ENCODE measurements around the gene CPLX3.
"Not testable (repeated sequence)": the region's sequence is repeated elsewhere in the genome, so short reads cannot be mapped to it uniquely, and the experiment has no call there.

CPLX3 gene

GRCh38 chr15:74826364-74826819 is at the start of gene CPLX3:
TSS of gene CPLX3 (plus strand) at chr15:74826627. CDS start at chr15:74826704, 77 bp downstream.
- DNase-seq (ENCODE audit: low read depth): peak; percentile 22

GRCh38 chr15:74776821-74777768 is 49.3 kb upstream of the CPLX3 start:
- peak; percentile 45 for DNase-seq (ENCODE audit: low read depth)

GRCh38 chr15:74777769-74778598 is 48.4 kb upstream of the CPLX3 start:
- no peak for DNase-seq (ENCODE audit: low read depth)

GRCh38 chr15:74778599-74778970 is 47.8 kb upstream of the CPLX3 start:
- DNase-seq (ENCODE audit: low read depth): no peak

GRCh38 chr15:74779162-74779648 is 47.2 kb upstream of the CPLX3 start:
- no peak for DNase-seq (ENCODE audit: low read depth)

GRCh38 chr15:74780523-74781430 is 45.6 kb upstream of the CPLX3 start:
- no peak for DNase-seq (ENCODE audit: low read depth)

GRCh38 chr15:74781431-74782258 is 44.8 kb upstream of the CPLX3 start, which contains the start of gene CSK:
TSS of gene CSK (plus strand) at chr15:74782080. CDS start at chr15:74798298, 16,218 bp downstream.
- DNase-seq (ENCODE audit: low read depth): peak; percentile 80

GRCh38 chr15:74782259-74783071 is 44.0 kb upstream of the CPLX3 start:
- DNase-seq (ENCODE audit: low read depth): peak; percentile 57

- DNase-seq (ENCODE audit: low read depth): no peak
Observed at GRCh38 chr15:74783072-74783807, 43.2 kb upstream of the CPLX3 start.

- DNase-seq (ENCODE audit: low read depth): no peak
Observed at GRCh38 chr15:74783808-74784175, 42.6 kb upstream of the CPLX3 start.

- DNase-seq (ENCODE audit: low read depth): no peak
Observed at GRCh38 chr15:74784426-74785193, 41.8 kb upstream of the CPLX3 start.

- no peak for DNase-seq (ENCODE audit: low read depth)
Observed at GRCh38 chr15:74785194-74786032, 41.0 kb upstream of the CPLX3 start.

- not testable (repeated sequence) for DNase-seq (ENCODE audit: low read depth)
Observed at GRCh38 chr15:74786081-74786480, 40.3 kb upstream of the CPLX3 start.

- no peak for DNase-seq (ENCODE audit: low read depth)
Observed at GRCh38 chr15:74786551-74787165, 39.8 kb upstream of the CPLX3 start.

- peak; percentile 83 for DNase-seq (ENCODE audit: low read depth)
Observed at GRCh38 chr15:74787251-74788041, 39.0 kb upstream of the CPLX3 start.

Data from activated T-helper 1 cell treated with Interleukin-2 at 50 U/mL for 16 hours (primary cell).